A673 (cell line): ENCODE results near the gene UBXN10.

Source experiments
- CTCF ChIP-seq: fragments of 300-800, 200-600 bp; sonication (generic); conservative IDR thresholded peaks from 2 replicates; pipeline ENCODE4 v1.5.1; 2017; ENCODE audit warnings: low read depth, mild to moderate bottlenecking, antibody characterized with exemption, low read length, moderate library complexity, mixed read lengths
- EZH2 ChIP-seq: fragments of 200-600 bp; sonication (generic); IDR thresholded peaks from 2 replicates; pipeline ENCODE4 v1.6.1; 2017; ENCODE audit warnings: borderline replicate concordance, low read depth, mild to moderate bottlenecking, mixed read lengths, antibody characterized with exemption, low read length; ENCODE audit not compliant: poor library complexity, severe bottlenecking

- TF ChIP-seq CTCF (no peak), EZH2 (no peak)
Observed at GRCh38 chr1:20150326-20150705, 35.6 kb upstream of the UBXN10 start.
